Panc1 (cell line): ENCODE measurements around the gene SSBP3.

Source experiments
- POLR2AphosphoS5 ChIP-seq: IDR thresholded peaks from 2 replicates; pipeline ENCODE4 v1.6.1; 2012; ENCODE audit warnings: mild to moderate bottlenecking, low read depth, low read length, moderate library complexity
- SIN3A ChIP-seq: IDR thresholded peaks from 2 replicates; pipeline ENCODE4 v1.6.1; 2012; ENCODE audit warnings: low read depth, mild to moderate bottlenecking, low read length, moderate library complexity, borderline replicate concordance; ENCODE audit not compliant: insufficient read depth

- TF ChIP-seq SIN3A (no peak), POLR2AphosphoS5 (no peak)
Measured at GRCh38 chr1:54266195-54266594, 140.0 kb downstream of the SSBP3 start.
